ENCODE data around the gene XRRA1. TPM values are rescaled to one million over a fixed set of nuclear protein-coding genes. Genes with fewer than 3 reads are reported as not detected.

The XRRA1 gene
- total and polyA plus RNA-seq, 11 donors = 3.9 to 26.6 (median 13.1) TPM

DNA sequence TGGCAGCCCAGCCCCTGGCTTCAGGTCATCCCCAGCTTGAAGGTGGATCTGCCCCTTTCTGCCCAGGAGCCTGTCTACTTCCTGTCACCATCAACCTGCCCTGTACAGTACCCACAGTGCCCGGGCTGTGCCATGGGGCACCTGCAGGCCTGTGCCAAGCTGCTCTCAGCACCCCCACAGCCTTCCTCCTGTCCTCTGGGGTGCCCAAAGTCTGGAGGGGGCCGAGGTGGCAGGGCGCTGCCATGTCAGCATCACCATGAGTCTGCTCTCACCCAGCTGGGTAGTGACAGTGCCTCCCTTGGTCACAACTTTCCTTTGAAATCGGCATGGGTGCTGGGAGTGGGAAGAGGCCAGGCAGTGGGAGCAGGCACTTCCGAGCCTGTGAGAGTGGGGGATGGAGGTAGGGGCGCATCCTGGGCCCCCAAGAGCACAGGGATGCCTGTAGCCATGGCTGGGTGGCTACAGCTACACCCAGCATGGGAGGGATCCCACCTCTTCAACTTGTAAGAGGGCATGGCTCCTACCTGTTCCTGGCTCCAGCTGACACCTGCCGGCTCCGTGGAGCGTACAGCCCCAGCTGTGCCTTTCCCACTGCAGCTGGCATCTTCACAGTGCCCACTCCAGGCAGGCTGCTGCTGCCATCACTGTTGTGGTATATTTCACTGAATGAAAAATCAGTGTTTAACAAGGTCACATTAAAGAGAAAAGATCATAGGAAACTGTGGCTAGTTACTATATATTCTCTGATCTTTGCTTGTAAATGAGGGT is 157.4 kb downstream of the XRRA1 start:
- Histone ChIP-seq H3K27me3 (no peaks in the 10 kb centered on the region), H3K4me3 (no peak overlapping the region), H3K27ac (no peak overlapping the region), H3K36me3 (peaks cover 0 to 46% (median 38%) of the 10 kb centered on the region in 9 donors), H3K9me3 (no peaks in the 10 kb centered on the region), H3K4me1 (peaks cover 0 to 6% (median 0%) of the 10 kb centered on the region in 12 donors)
- no peak for TF ChIP-seq POLR2A (IDR thresholded peaks at IDR 0.05)
- TF ChIP-seq, protein P1, sequence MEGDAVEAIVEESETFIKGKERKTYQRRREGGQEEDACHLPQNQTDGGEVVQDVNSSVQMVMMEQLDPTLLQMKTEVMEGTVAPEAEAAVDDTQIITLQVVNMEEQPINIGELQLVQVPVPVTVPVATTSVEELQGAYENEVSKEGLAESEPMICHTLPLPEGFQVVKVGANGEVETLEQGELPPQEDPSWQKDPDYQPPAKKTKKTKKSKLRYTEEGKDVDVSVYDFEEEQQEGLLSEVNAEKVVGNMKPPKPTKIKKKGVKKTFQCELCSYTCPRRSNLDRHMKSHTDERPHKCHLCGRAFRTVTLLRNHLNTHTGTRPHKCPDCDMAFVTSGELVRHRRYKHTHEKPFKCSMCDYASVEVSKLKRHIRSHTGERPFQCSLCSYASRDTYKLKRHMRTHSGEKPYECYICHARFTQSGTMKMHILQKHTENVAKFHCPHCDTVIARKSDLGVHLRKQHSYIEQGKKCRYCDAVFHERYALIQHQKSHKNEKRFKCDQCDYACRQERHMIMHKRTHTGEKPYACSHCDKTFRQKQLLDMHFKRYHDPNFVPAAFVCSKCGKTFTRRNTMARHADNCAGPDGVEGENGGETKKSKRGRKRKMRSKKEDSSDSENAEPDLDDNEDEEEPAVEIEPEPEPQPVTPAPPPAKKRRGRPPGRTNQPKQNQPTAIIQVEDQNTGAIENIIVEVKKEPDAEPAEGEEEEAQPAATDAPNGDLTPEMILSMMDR (IDR thresholded peaks at IDR 0.05) = no peak
- WGBS, 4 donors = 83 to 88% (median 85%) methylated on average over 9 of the region's 9 CpGs
- DNase-seq (no peak), ATAC-seq (no peak)
- intact Hi-C loops (cut with DNase I) = no loop called here

Other genes with a start within 250 kb of the XRRA1 start
- 10 to 100 TPM in 1 of 9 donors, 1 to 10 TPM in 8; 1.5 to 13.4 (median 3.4) TPM for gene CHRDL2, start 217.7 kb downstream of the XRRA1 start, total RNA-seq
- gene CHRDL2, start 217.7 kb downstream of the XRRA1 start, polyA plus RNA-seq = 1 to 10 TPM; 1.5 to 4.4 TPM
- gene RNF169, start 200.2 kb downstream of the XRRA1 start, total RNA-seq = 10 to 100 TPM in 7 of 9 donors, 1 to 10 TPM in 2; 8.4 to 16.1 (median 10.7) TPM
- 1 to 10 TPM; 1.6 to 4.3 TPM for gene RNF169, start 200.2 kb downstream of the XRRA1 start, polyA plus RNA-seq
- gene SPCS2, start 175 bp upstream of the XRRA1 start, total RNA-seq = 100 to 1,000 TPM in 6 of 9 donors, 10 to 100 TPM in 3; 21.8 to 136 (median 109) TPM
- gene SPCS2, start 175 bp upstream of the XRRA1 start, polyA plus RNA-seq = 100 to 1,000 TPM; 117 to 123 TPM
- 10 to 100 TPM in 3 of 9 donors, 1 to 10 TPM in 6; 5.1 to 16.6 (median 7.7) TPM for gene NEU3, start 39.8 kb upstream of the XRRA1 start, total RNA-seq
- gene NEU3, start 39.8 kb upstream of the XRRA1 start, polyA plus RNA-seq = 10 to 100 TPM in 1 of 2 donors, 1 to 10 TPM in 1; 6.0 to 14.1 TPM
- not detected for gene OR2AT4, start 147.8 kb upstream of the XRRA1 start, total RNA-seq
- not detected for gene OR2AT4, start 147.8 kb upstream of the XRRA1 start, polyA plus RNA-seq
- 100 to 1,000 TPM in 1 of 9 donors, 10 to 100 TPM in 7, 1 to 10 TPM in 1; 8.1 to 167 (median 18.6) TPM for gene SLCO2B1, start 202.0 kb upstream of the XRRA1 start, total RNA-seq
- 1 to 10 TPM; 4.7 to 9.8 TPM for gene SLCO2B1, start 202.0 kb upstream of the XRRA1 start, polyA plus RNA-seq

Measured in heart left ventricle (tissue), 16 donors.